K562 (cell line): Measurements from ENCODE around the gene PMEPA1. TPM values are rescaled to one million over a fixed set of nuclear protein-coding genes. Genes with fewer than 3 reads are reported as not detected.

ENCODE experiments used
- ATAC-seq: fragments of 200-7000 bp; cut with Tn5 transposase; 3 replicates; pipeline ENCODE4 v1.9.1; 2020; ENCODE audit warnings: moderate library complexity
- BruUV-seq: library from RNA; stranded (reverse); fragments of 400-500 nt; replicated peaks from 2 replicates; lab custom pipeline; 2021; lab: Mats Ljungman, UMichigan
- CTCF ChIA-PET: fragments of 300-600 bp; formaldehyde crosslinking; extraction: SDS; loops from one replicate; lab custom pipeline; 2021; ENCODE audit warnings: low intra/inter-chr PET ratio; lab: Yijun Ruan, JAX
- POLR2A ChIA-PET: fragments of 300-600, 350-650 bp; sonication (Branson Sonifier 250); formaldehyde crosslinking; extraction: SDS; loops from one replicate; lab custom pipeline; 2021; ENCODE audit warnings: antibody characterized with exemption, inconsistent platforms; lab: Yijun Ruan, JAX
- DNase-seq, 4 experiments: peaks; one replicate each; pipeline versions ENCODE4 v3.0.0 to v3.0.0-alpha.2; 2011 to 2018; ENCODE audit warnings: low spot score in 3 of 4, mixed read lengths in 3 of 4; ENCODE audit errors: extremely low read depth in 1 of 4
- FAIRE-seq: peaks from 2 replicates; lab custom pipeline; 2011; peaks lifted over from hg19 to GRCh38; lab: Jason Lieb, UNC
- H2AFZ ChIP-seq: 2 replicates; pipeline ENCODE4 v1.6.0; 2011; ENCODE audit warnings: low read depth, low read length, control low read depth, inconsistent platforms
- H3K27ac ChIP-seq: fragments of 200-600 bp; 3 replicates; pipeline ENCODE4 v1.8.0; 2011; ENCODE audit warnings: low read depth, mild to moderate bottlenecking, control low read depth, inconsistent platforms, low read length, moderate library complexity, mixed read lengths; ENCODE audit errors: extremely low read depth
- H3K27me3 ChIP-seq, 2 experiments: fragments of 300-600 bp in 1 of 2; 2 replicates in 1 of 2; 3 replicates in 1 of 2; pipeline versions ENCODE4 v1.6.0 to v1.8.0; 2011; ENCODE audit warnings: inconsistent platforms in 2 of 2, low read length in 2 of 2, mild to moderate bottlenecking in 1 of 2, mixed read lengths in 1 of 2, moderate library complexity in 1 of 2; ENCODE audit not compliant: control insufficient read depth in 2 of 2, insufficient read depth in 2 of 2
- H3K36me3 ChIP-seq: fragments of 300-600 bp; 3 replicates; pipeline ENCODE4 v1.8.0; 2011; ENCODE audit warnings: mild to moderate bottlenecking, low read length, inconsistent platforms; ENCODE audit not compliant: control insufficient read depth, insufficient read depth
- H3K4me1 ChIP-seq, 2 experiments: fragments of 200-600 bp in 1 of 2; replicated peaks in 1 of 2; 2 replicates in 1 of 2; 3 replicates in 1 of 2; pipeline versions ENCODE4 v1.5.1 to v1.8.0; 2011; ENCODE audit warnings: inconsistent platforms in 2 of 2, low read length in 2 of 2, mild to moderate bottlenecking in 1 of 2, mixed read lengths in 1 of 2, moderate library complexity in 1 of 2; ENCODE audit not compliant: control insufficient read depth in 2 of 2, insufficient read depth in 2 of 2
- H3K4me2 ChIP-seq: 2 replicates; pipeline ENCODE4 v1.6.1; 2011; ENCODE audit warnings: low read length, control low read depth, inconsistent platforms, mixed read lengths; ENCODE audit not compliant: insufficient read depth
- H3K4me3 ChIP-seq: fragments of 200-600 bp; sonication (generic), shearing (Covaris generic); 2 replicates; pipeline ENCODE4 v1.5.1; 2016; ENCODE audit warnings: control low read depth, inconsistent platforms
- H3K79me2 ChIP-seq: fragments of 200-600 bp; 3 replicates; pipeline ENCODE4 v1.8.0; 2011; ENCODE audit warnings: low read length, inconsistent platforms; ENCODE audit not compliant: control insufficient read depth, insufficient read depth
- H3K9ac ChIP-seq, 2 experiments: 2 replicates each; pipeline versions ENCODE4 v1.6.0 to v1.6.1; 2011; ENCODE audit warnings: low read depth in 2 of 2, low read length in 2 of 2, control low read depth in 1 of 2, inconsistent platforms in 1 of 2, mild to moderate bottlenecking in 1 of 2, mixed read lengths in 1 of 2; ENCODE audit not compliant: insufficient read depth in 1 of 2
- H3K9me1 ChIP-seq: one replicate; pipeline ENCODE4 v1.6.0; 2011; ENCODE audit warnings: inconsistent platforms, mild to moderate bottlenecking, low read length, moderate library complexity; ENCODE audit not compliant: control insufficient read depth, insufficient read depth
- H3K9me3 ChIP-seq: replicated peaks from 2 replicates; pipeline ENCODE4 v1.5.1; 2011; ENCODE audit warnings: low read depth, low read length, inconsistent platforms; ENCODE audit not compliant: control insufficient read depth, insufficient read depth
- H4K20me1 ChIP-seq: replicated peaks from 2 replicates; pipeline ENCODE4 v1.6.1; 2011; ENCODE audit warnings: low read length, inconsistent platforms, mixed read lengths; ENCODE audit not compliant: control insufficient read depth, insufficient read depth
- CBX1 ChIP-seq: sonication (generic); IDR thresholded peaks from 2 replicates; pipeline ENCODE4 v1.6.1; 2016; ENCODE audit warnings: antibody characterized with exemption, low read depth, mild to moderate bottlenecking
- CHD4 ChIP-seq: fragments of 200-600 bp; sonication (generic); IDR thresholded peaks from 3 replicates; pipeline ENCODE4 v1.6.1; 2012; ENCODE audit warnings: low read depth, mild to moderate bottlenecking, mixed read lengths, low read length, inconsistent platforms; ENCODE audit not compliant: insufficient read depth, insufficient replicate concordance, poor library complexity, severe bottlenecking
- ESRRA ChIP-seq: fragments of 450-650 bp; IDR thresholded peaks from 2 replicates; pipeline ENCODE4 v1.6.1; 2014; ENCODE audit warnings: low read depth, mild to moderate bottlenecking, moderate library complexity, borderline replicate concordance
- ETS2 ChIP-seq: IDR thresholded peaks from 2 replicates; pipeline ENCODE4 v1.6.1; 2016; ENCODE audit warnings: borderline replicate concordance, missing genetic modification characterization, mild to moderate bottlenecking, moderate library complexity, missing compliant biosample characterization; ENCODE audit not compliant: poor library complexity, severe bottlenecking
- EWSR1 ChIP-seq: fragments of 450-650 bp; IDR thresholded peaks from 2 replicates; pipeline ENCODE4 v1.6.1; 2018; ENCODE audit warnings: borderline replicate concordance, mild to moderate bottlenecking, low read depth, moderate library complexity; ENCODE audit not compliant: partially characterized antibody
- FOXM1 ChIP-seq, 2 experiments: fragments of 450-650 bp in 1 of 2; sonication (generic) in 1 of 2; formaldehyde crosslinking in 1 of 2; IDR thresholded peaks; 2 replicates each; pipeline versions ENCODE4 v1.6.1 to v1.9.0; 2017 to 2022; ENCODE audit warnings: low read depth in 2 of 2, mild to moderate bottlenecking in 2 of 2, missing genetic modification reagents in 1 of 2, moderate library complexity in 1 of 2
- HNRNPLL ChIP-seq: fragments of 200-400 bp; formaldehyde crosslinking; IDR thresholded peaks from 2 replicates; pipeline ENCODE4 v1.6.1; 2017; ENCODE audit warnings: low read length, low read depth, mild to moderate bottlenecking; ENCODE audit not compliant: poor library complexity, severe bottlenecking
- MAFK ChIP-seq: IDR thresholded peaks from 2 replicates; pipeline ENCODE4 v1.6.1; 2011; ENCODE audit warnings: low read length, improper control_type of control experiment
- PATZ1 ChIP-seq: fragments of 250-450 bp; sonication (Bioruptor Pico); IDR thresholded peaks from 2 replicates; pipeline ENCODE4 v1.5.0; 2020; ENCODE audit warnings: mild to moderate bottlenecking, borderline replicate concordance
- PURB ChIP-seq: sonication (generic); formaldehyde crosslinking; IDR thresholded peaks from 2 replicates; pipeline ENCODE4 v1.9.0; 2021; ENCODE audit warnings: low read depth, mild to moderate bottlenecking, missing genetic modification reagents
- RFX1 ChIP-seq: fragments of 450-650 bp; IDR thresholded peaks from 2 replicates; pipeline ENCODE4 v1.6.1; 2016; ENCODE audit warnings: mild to moderate bottlenecking, moderate library complexity
- SNAPC5 ChIP-seq: fragments of 250-450 bp; sonication (Bioruptor Pico); IDR thresholded peaks from 2 replicates; pipeline ENCODE4 v1.8.0; 2021; ENCODE audit warnings: moderate library complexity, mild to moderate bottlenecking, inconsistent platforms
- SOX6 ChIP-seq: fragments of 450-650 bp; IDR thresholded peaks from 2 replicates; pipeline ENCODE4 v1.6.1; 2014; ENCODE audit warnings: mild to moderate bottlenecking
- TCF7 ChIP-seq: sonication (generic); IDR thresholded peaks from 2 replicates; pipeline ENCODE4 v1.6.1; 2016; ENCODE audit warnings: antibody characterized with exemption, borderline replicate concordance
- TEAD4 ChIP-seq, 2 experiments: sonication (generic) in 1 of 2; formaldehyde crosslinking in 1 of 2; IDR thresholded peaks; 2 replicates each; pipeline versions ENCODE4 v1.6.1 to v1.8.0; 2012 to 2022; ENCODE audit warnings: borderline replicate concordance in 1 of 2, inconsistent platforms in 1 of 2, low read length in 1 of 2, mild to moderate bottlenecking in 1 of 2, missing genetic modification reagents in 1 of 2
- ZNF41 ChIP-seq: fragments of 250-450 bp; sonication (Bioruptor Pico); conservative IDR thresholded peaks from 2 replicates; pipeline ENCODE4 v1.4.0; 2020; ENCODE audit warnings: mild to moderate bottlenecking
- WGBS: fragments of 100-300 bp; shearing (Covaris generic); methylation state at CpG from one replicate; pipeline ENCODE4 v1.1.6; 2016; ENCODE audit warnings: low coverage, mixed read lengths; ENCODE audit not compliant: insufficient coverage; ENCODE audit errors: missing lambda C conversion rate; 5-methylcytosine and 5-hydroxymethylcytosine counted together
- in situ Hi-C: fragments of 300-500 bp; cut with MboI; formaldehyde crosslinking; loops from 4 replicates; pipeline ENCODE4 v1.15.0; 2018; ENCODE audit warnings: inconsistent platforms, mixed read lengths
- intact Hi-C: fragments of 100-400 bp; cut with micrococcal nuclease; formaldehyde crosslinking; loops from 2 replicates; pipeline ENCODE4 v1.14.2; 2022
- polyA plus RNA-seq, 8 experiments: library from polyadenylated mRNA; depleted of rRNA in 4 of 8; stranded (reverse) in 5 of 8; unstranded in 3 of 8; fragments of >200 nt; fragmentation: Nextera tagmentation in 2 of 8; fragmentation: Illumina TruSeq in 1 of 8; extraction: Ambion mirVana in 2 of 8; extraction: Trizol in 1 of 8; gene quantifications; 2 replicates each; pipeline versions ENCODE4 v1.2.1 to v1.2.3, GENCODE V29; 2011 to 2014; ENCODE audit warnings: inconsistent platforms in 1 of 8, missing spikeins in 1 of 8
- total RNA-seq, 7 experiments: library from RNA; depleted of rRNA in 6 of 7; stranded (reverse); fragments of >200 nt in 6 of 7; fragmentation: Illumina TruSeq in 2 of 7; extraction: Trizol in 2 of 7; gene quantifications; 2 replicates each; pipeline versions ENCODE4 v1.2.1 to v1.2.3, GENCODE V29; 2011 to 2021; ENCODE audit warnings: low replicate concordance in 1 of 7

The PMEPA1 gene
- total and polyA plus RNA-seq, 9 of the 15 experiments (the other 6 are each of a cell fraction or from before 2014, with no cell fraction given), result 0.16 TPM; not detected in 8

GRCh38 chr20:57609086-57609841 is 100.6 kb downstream of the PMEPA1 start:
- WGBS, result 1% methylated on average over 16 of the region's 16 CpGs
- Histone ChIP-seq H3K27me3 (peaks cover 16 to 50% of the 10 kb centered on the region in 2 experiments; a peak in 4 of 5 replicates), H3K4me3 (no peak overlapping the region), H3K4me2 (no peak overlapping the region), H3K27ac (no peak overlapping the region), H3K79me2 (no peaks in the 10 kb centered on the region), H3K36me3 (no peaks in the 10 kb centered on the region), H4K20me1 (peaks cover 4% of the 10 kb centered on the region; the same call in 1 of the 2 replicates), H3K9me3 (no peaks in the 10 kb centered on the region), H3K9ac (no peak overlapping the region; a peak in 1 of 4 replicates), H3K9me1 (no peaks in the 10 kb centered on the region), H3K4me1 (peaks cover 0 to 3% of the 10 kb centered on the region in 2 experiments; a peak in 3 of 5 replicates), H2AFZ (no peak overlapping the region)
- POLR2A ChIA-PET, result interaction anchor here (1.1 kb wide), 1 partner anchor 13 kb away, joined by 3 read pairs; no protein-coding TSS in a partner anchor
- CTCF ChIA-PET, result interaction anchor here (0.6 kb wide), 1 partner anchor 603 kb away, joined by 3 read pairs; no protein-coding TSS in a partner anchor
- DNase-seq (no peak), FAIRE-seq (no peak), ATAC-seq (no peak)
- intact Hi-C loops (no loop called here), in situ Hi-C loops (loop anchor here (25.0 kb wide), 1 partner anchor 603 kb away; no protein-coding TSS in a partner anchor)
- BruUV-seq, result no TSS peak
- no peak for TF ChIP-seq TCF7
- TF ChIP-seq RFX1, result no peak
- no peak for TF ChIP-seq CBX1
- TF ChIP-seq EWSR1, result no peak
- TF ChIP-seq CHD4, result no peak
- TF ChIP-seq SOX6, result no peak
- no peak for TF ChIP-seq ETS2 (tag)
- TF ChIP-seq PATZ1 (CRISPR knock-in tag), result no peak
- no peak for TF ChIP-seq TEAD4 (IDR thresholded peaks at IDR 0.05; ENCODE audit: low read length)
- TF ChIP-seq TEAD4 (CRISPR knock-in tag; IDR thresholded peaks at IDR 0.05; ENCODE audit: borderline replicate concordance), result no peak
- no peak for TF ChIP-seq ESRRA
- no peak for TF ChIP-seq HNRNPLL
- no peak for TF ChIP-seq FOXM1 (IDR thresholded peaks at IDR 0.05; ENCODE audit: low read depth)
- no peak for TF ChIP-seq FOXM1 (CRISPR knock-in tag; IDR thresholded peaks at IDR 0.05; ENCODE audit: low read depth)
- TF ChIP-seq PURB (CRISPR knock-in tag), result no peak
- no peak for TF ChIP-seq SNAPC5 (CRISPR knock-in tag)
- TF ChIP-seq ZNF41 (CRISPR knock-in tag), result no peak
- no peak for TF ChIP-seq MAFK
